ENCODE results near the gene LMNTD1. TPM values are rescaled to one million over a fixed set of nuclear protein-coding genes. Genes with fewer than 3 reads are reported as not detected.

Gene LMNTD1
- total RNA-seq, 2 donors from 2014 or later, result 36.9 to 54.7 TPM

- H3K9me3 ChIP-seq (ENCODE audit: control insufficient read depth, low read length), result no peaks in the 10 kb centered on the region
- H3K27me3 ChIP-seq (ENCODE audit: control insufficient read depth, insufficient read depth, low read length, poor library complexity, severe bottlenecking), result no peaks in the 10 kb centered on the region
- H3K27ac Mint-ChIP-seq, result no peak overlapping the region
- TF ChIP-seq CTCF (conservative IDR thresholded peaks at IDR 0.05), result no peak
- H3K4me1 ChIP-seq (ENCODE audit: control insufficient read depth, insufficient read depth, low read length), result no peaks in the 10 kb centered on the region
- H3K36me3 ChIP-seq (ENCODE audit: control insufficient read depth, insufficient read depth, low read length), result no peaks in the 10 kb centered on the region
- WGBS, 2 experiments (ENCODE audit: insufficient coverage in 1 of 2, insufficient read length in 1 of 2), result 76 to 78% methylated on average over 4 to 5 of the region's 5 CpGs
- H3K9ac ChIP-seq (ENCODE audit: extremely low read depth, low read length, poor library complexity, severe bottlenecking), result no peak overlapping the region
- H3K4me3 ChIP-seq (ENCODE audit: low read length), result no peak overlapping the region
- H3K4me3 Mint-ChIP-seq, result no peak overlapping the region
- H3K27me3 Mint-ChIP-seq (ENCODE audit: insufficient read depth), result peaks cover 2% of the 10 kb centered on the region
- peaks cover 25% of the 10 kb centered on the region for H3K36me3 Mint-ChIP-seq (ENCODE audit: low read depth)
- H3K27ac ChIP-seq (ENCODE audit: low read depth, low read length), result no peak overlapping the region
- no peak for DNase-seq
- peaks cover 22% of the 10 kb centered on the region for H3K9me3 Mint-ChIP-seq
- no peaks in the 10 kb centered on the region for H3K4me1 Mint-ChIP-seq
Observed at GRCh38 chr12:25482625-25483024, 70.5 kb downstream of the LMNTD1 start.

GRCh38 chr12:25480145-25480544 is 72.9 kb downstream of the LMNTD1 start:
- TF ChIP-seq CTCF (conservative IDR thresholded peaks at IDR 0.05), result no peak
- H3K4me1 ChIP-seq (ENCODE audit: control insufficient read depth, insufficient read depth, low read length), result no peaks in the 10 kb centered on the region
- no peak overlapping the region for H3K27ac ChIP-seq (ENCODE audit: low read depth, low read length)
- no peaks in the 10 kb centered on the region for H3K27me3 ChIP-seq (ENCODE audit: control insufficient read depth, insufficient read depth, low read length, poor library complexity, severe bottlenecking)
- Mint-ChIP-seq H3K27me3 (ENCODE audit: insufficient read depth) (no peaks in the 10 kb centered on the region), H3K4me3 (no peak overlapping the region), H3K27ac (no peak overlapping the region), H3K36me3 (ENCODE audit: low read depth) (peaks cover 19% of the 10 kb centered on the region), H3K4me1 (no peaks in the 10 kb centered on the region), H3K9me3 (peaks cover 11% of the 10 kb centered on the region)
- no peaks in the 10 kb centered on the region for H3K9me3 ChIP-seq (ENCODE audit: control insufficient read depth, low read length)
- no peak for DNase-seq
- 78 to 90% methylated on average over 1 of the region's 1 CpG for WGBS, 2 experiments (ENCODE audit: insufficient coverage in 1 of 2, insufficient read length in 1 of 2)
- no peak overlapping the region for H3K9ac ChIP-seq (ENCODE audit: extremely low read depth, low read length, poor library complexity, severe bottlenecking)
- H3K36me3 ChIP-seq (ENCODE audit: control insufficient read depth, insufficient read depth, low read length), result peaks cover under 1% of the 10 kb centered on the region
- H3K4me3 ChIP-seq (ENCODE audit: low read length), result no peak overlapping the region

GRCh38 chr12:25477217-25477616 is 75.9 kb downstream of the LMNTD1 start:
- Mint-ChIP-seq H3K4me1 (no peaks in the 10 kb centered on the region), H3K4me3 (no peak overlapping the region), H3K36me3 (ENCODE audit: low read depth) (peaks cover 27% of the 10 kb centered on the region), H3K27me3 (ENCODE audit: insufficient read depth) (no peaks in the 10 kb centered on the region), H3K27ac (no peak overlapping the region), H3K9me3 (peaks cover 12% of the 10 kb centered on the region)
- Histone ChIP-seq H3K9ac (ENCODE audit: extremely low read depth, low read length, poor library complexity, severe bottlenecking) (no peak overlapping the region), H3K9me3 (ENCODE audit: control insufficient read depth, low read length) (peaks cover 24% of the 10 kb centered on the region), H3K27me3 (ENCODE audit: control insufficient read depth, insufficient read depth, low read length, poor library complexity, severe bottlenecking) (no peaks in the 10 kb centered on the region), H3K4me1 (ENCODE audit: control insufficient read depth, insufficient read depth, low read length) (no peaks in the 10 kb centered on the region), H3K4me3 (ENCODE audit: low read length) (no peak overlapping the region), H3K36me3 (ENCODE audit: control insufficient read depth, insufficient read depth, low read length) (peaks cover 11% of the 10 kb centered on the region), H3K27ac (ENCODE audit: low read depth, low read length) (no peak overlapping the region)
- 95 to 97% methylated on average over 5 of the region's 5 CpGs for WGBS, 2 experiments (ENCODE audit: insufficient coverage in 1 of 2, insufficient read length in 1 of 2)
- DNase-seq, result no peak
- no peak for TF ChIP-seq CTCF (conservative IDR thresholded peaks at IDR 0.05)
